Neural cell (in vitro differentiated cells): ENCODE measurements around the gene SPECC1L. TPM values are rescaled to one million over a fixed set of nuclear protein-coding genes. Genes with fewer than 3 reads are reported as not detected.

ENCODE experiments used
- H2AFZ ChIP-seq: fragments of 200-600, 300-800 bp; sonication (generic), shearing (Covaris generic); 2 replicates; pipeline ENCODE4 v1.6.0; 2014; ENCODE audit warnings: low read depth, mild to moderate bottlenecking, antibody characterized with exemption, low read length, moderate library complexity
- H3F3A ChIP-seq: fragments of 200-600 bp; shearing (Covaris generic); 2 replicates; pipeline ENCODE4 v1.6.1; 2016; ENCODE audit warnings: mild to moderate bottlenecking, moderate library complexity, mixed read lengths, antibody characterized with exemption, low read length; ENCODE audit not compliant: insufficient read depth, poor library complexity, severe bottlenecking
- H3K27ac ChIP-seq: fragments of 200-600, 300-800 bp; sonication (generic), shearing (Covaris generic); 2 replicates; pipeline ENCODE4 v1.5.1; 2014; ENCODE audit warnings: mild to moderate bottlenecking, low read length, moderate library complexity
- H3K27me3 ChIP-seq: fragments of 300-800, 200-600 bp; sonication (generic), shearing (Covaris generic); 2 replicates; pipeline ENCODE4 v1.6.0; 2014; ENCODE audit warnings: mild to moderate bottlenecking, low read depth, low read length, moderate library complexity; ENCODE audit not compliant: insufficient read depth
- H3K36me3 ChIP-seq: fragments of 300-800, 200-600 bp; sonication (generic), shearing (Covaris generic); 2 replicates; pipeline ENCODE4 v1.5.1; 2014; ENCODE audit warnings: mild to moderate bottlenecking, antibody characterized with exemption, low read length, moderate library complexity; ENCODE audit not compliant: insufficient read depth
- H3K4me2 ChIP-seq: fragments of 300-800, 200-600 bp; sonication (generic), shearing (Covaris generic); 2 replicates; pipeline ENCODE4 v1.6.0; 2014; ENCODE audit warnings: mild to moderate bottlenecking, low read length
- H3K4me3 ChIP-seq: fragments of 300-800, 200-600 bp; sonication (generic), shearing (Covaris generic); 2 replicates; pipeline ENCODE4 v1.5.1; 2014; ENCODE audit warnings: mild to moderate bottlenecking, low read length, moderate library complexity
- H3K79me2 ChIP-seq: fragments of 200-600 bp; shearing (Covaris generic); replicated peaks from 2 replicates; pipeline ENCODE4 v1.6.0; 2014; ENCODE audit warnings: mild to moderate bottlenecking, low read length, moderate library complexity; ENCODE audit not compliant: insufficient read depth
- H3K9ac ChIP-seq: fragments of 300-800, 200-600 bp; sonication (generic), shearing (Covaris generic); 2 replicates; pipeline ENCODE4 v1.6.1; 2016; ENCODE audit warnings: mild to moderate bottlenecking, low read length, mixed read lengths
- H3K9me2 ChIP-seq: fragments of 200-600 bp; shearing (Covaris generic); 2 replicates; pipeline ENCODE4 v1.6.1; 2016; ENCODE audit warnings: mild to moderate bottlenecking, low read length, mixed read lengths; ENCODE audit not compliant: insufficient read depth
- H3K9me3 ChIP-seq: fragments of 200-600, 300-800 bp; sonication (generic), shearing (Covaris generic); 2 replicates; pipeline ENCODE4 v1.6.1; 2016; ENCODE audit warnings: mild to moderate bottlenecking, mixed run types, low read length, moderate library complexity, mixed read lengths
- H4K20me1 ChIP-seq: fragments of 200-600 bp; shearing (Covaris generic); 2 replicates; pipeline ENCODE4 v1.6.1; 2016; ENCODE audit warnings: mild to moderate bottlenecking, mixed run types; ENCODE audit not compliant: insufficient read depth
- EP300 ChIP-seq: fragments of 450-650 bp; conservative IDR thresholded peaks from 2 replicates; pipeline ENCODE4 v1.6.1; 2014; ENCODE audit warnings: antibody characterized with exemption, mild to moderate bottlenecking, moderate library complexity; ENCODE audit not compliant: poor library complexity, severe bottlenecking
- EZH2 ChIP-seq: fragments of 200-600, 300-800 bp; shearing (Covaris generic), sonication (generic); IDR thresholded peaks from 2 replicates; pipeline ENCODE4 v1.6.1; 2014; ENCODE audit warnings: antibody characterized with exemption, low read length, borderline replicate concordance, mild to moderate bottlenecking; ENCODE audit not compliant: insufficient read depth, poor library complexity, severe bottlenecking
- MXI1 ChIP-seq: fragments of 450-650 bp; conservative IDR thresholded peaks from 2 replicates; pipeline ENCODE4 v1.6.1; 2014; ENCODE audit warnings: antibody characterized with exemption, mild to moderate bottlenecking; ENCODE audit not compliant: poor library complexity, severe bottlenecking
- POLR2AphosphoS5 ChIP-seq: IDR thresholded peaks from 2 replicates; pipeline ENCODE4 v1.6.1; 2012
- RAD21 ChIP-seq: fragments of 450-650 bp; conservative IDR thresholded peaks from 2 replicates; pipeline ENCODE4 v1.6.1; 2014; ENCODE audit warnings: antibody characterized with exemption, mild to moderate bottlenecking, moderate library complexity
- SMC3 ChIP-seq: fragments of 450-650 bp; conservative IDR thresholded peaks from 2 replicates; pipeline ENCODE4 v1.6.1; 2014; ENCODE audit warnings: antibody characterized with exemption, mild to moderate bottlenecking, moderate library complexity; ENCODE audit not compliant: poor library complexity
- TAF1 ChIP-seq: IDR thresholded peaks from 2 replicates; pipeline ENCODE4 v1.6.1; 2012; ENCODE audit warnings: low read depth
- polyA plus RNA-seq: library from polyadenylated mRNA; depleted of rRNA; stranded (reverse); fragments of >200 nt; gene quantifications from 2 replicates; pipeline ENCODE4 v1.2.3, GENCODE V29; 2014
- TF ChIP-seq, protein P1 (sequence below): IDR thresholded peaks from 2 replicates; pipeline ENCODE4 v1.6.1; 2012; ENCODE audit warnings: borderline replicate concordance
- TF ChIP-seq, protein P2 (sequence below): fragments of 450-650 bp; IDR thresholded peaks from 2 replicates; pipeline ENCODE4 v1.5.1; 2014; ENCODE audit warnings: antibody characterized with exemption, mild to moderate bottlenecking, moderate library complexity; ENCODE audit not compliant: poor library complexity, severe bottlenecking

SPECC1L gene
- polyA plus RNA-seq, 1 donor from 2014 or later = 27.1 TPM

DNA sequence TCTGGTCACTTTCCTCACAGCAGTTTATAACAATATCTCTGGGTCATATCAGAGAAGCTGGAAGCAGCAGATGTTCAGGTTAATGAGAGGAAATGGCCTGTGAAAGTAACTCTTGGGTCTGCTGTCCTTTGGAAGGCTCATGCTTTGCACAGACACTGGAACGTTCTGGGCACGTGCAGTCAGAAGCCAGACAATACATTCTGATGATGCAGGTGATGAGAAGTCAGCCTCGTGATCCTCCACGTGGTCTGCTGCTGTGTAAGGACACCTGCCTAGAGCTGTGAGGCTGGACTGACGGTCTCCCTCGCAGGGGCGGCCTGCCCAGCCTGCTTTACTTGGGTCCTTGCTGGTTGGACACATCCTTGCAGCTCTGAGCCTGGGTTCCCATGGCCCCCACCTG, 138.0 kb downstream of the SPECC1L start:
- no peak overlapping the region for H2AFZ ChIP-seq
- H3F3A ChIP-seq = no peaks in the 10 kb centered on the region
- no peaks in the 10 kb centered on the region for H3K27me3 ChIP-seq
- H3K4me3 ChIP-seq = no peak overlapping the region
- no peak overlapping the region for H3K9ac ChIP-seq
- TF ChIP-seq EZH2 (no peak), RAD21 (no peak)
- H3K36me3 ChIP-seq = no peaks in the 10 kb centered on the region
- no peaks in the 10 kb centered on the region for H3K9me3 ChIP-seq
- no peaks in the 10 kb centered on the region for H3K9me2 ChIP-seq
- H4K20me1 ChIP-seq = no peaks in the 10 kb centered on the region
- no peak overlapping the region for H3K27ac ChIP-seq
- H3K79me2 ChIP-seq = no peaks in the 10 kb centered on the region
- H3K4me2 ChIP-seq = no peak overlapping the region

DNA sequence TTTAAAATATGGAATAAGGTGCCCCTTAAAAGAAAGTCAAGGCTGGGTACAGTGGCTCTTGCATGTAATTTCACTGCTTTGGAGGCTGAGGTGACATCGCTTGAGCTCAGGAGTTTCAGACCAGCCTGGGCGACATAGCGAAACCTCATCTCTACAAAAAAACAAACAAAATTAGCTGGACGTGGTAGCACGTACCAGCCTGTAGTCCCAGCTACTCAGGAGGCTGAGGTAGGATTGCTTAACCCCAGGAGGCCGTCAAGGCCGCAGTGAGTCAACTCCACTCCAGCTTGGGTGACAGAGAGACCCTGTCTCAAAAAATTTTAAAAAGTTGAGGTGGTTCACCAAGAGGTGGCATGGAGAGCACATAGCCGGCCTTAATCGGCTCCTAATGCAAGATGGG, 139.1 kb downstream of the SPECC1L start:
- Histone ChIP-seq H4K20me1 (no peaks in the 10 kb centered on the region), H3K9me2 (no peaks in the 10 kb centered on the region), H3K79me2 (no peaks in the 10 kb centered on the region), H3K36me3 (no peaks in the 10 kb centered on the region), H3K9me3 (no peaks in the 10 kb centered on the region), H3K27ac (no peak overlapping the region), H3K27me3 (no peaks in the 10 kb centered on the region), H3K4me3 (no peak overlapping the region), H3K4me2 (no peak overlapping the region), H2AFZ (no peak overlapping the region), H3F3A (no peaks in the 10 kb centered on the region), H3K9ac (no peak overlapping the region)
- no peak for TF ChIP-seq EZH2
- no peak for TF ChIP-seq TAF1
- no peak for TF ChIP-seq EP300
- TF ChIP-seq, protein P1, sequence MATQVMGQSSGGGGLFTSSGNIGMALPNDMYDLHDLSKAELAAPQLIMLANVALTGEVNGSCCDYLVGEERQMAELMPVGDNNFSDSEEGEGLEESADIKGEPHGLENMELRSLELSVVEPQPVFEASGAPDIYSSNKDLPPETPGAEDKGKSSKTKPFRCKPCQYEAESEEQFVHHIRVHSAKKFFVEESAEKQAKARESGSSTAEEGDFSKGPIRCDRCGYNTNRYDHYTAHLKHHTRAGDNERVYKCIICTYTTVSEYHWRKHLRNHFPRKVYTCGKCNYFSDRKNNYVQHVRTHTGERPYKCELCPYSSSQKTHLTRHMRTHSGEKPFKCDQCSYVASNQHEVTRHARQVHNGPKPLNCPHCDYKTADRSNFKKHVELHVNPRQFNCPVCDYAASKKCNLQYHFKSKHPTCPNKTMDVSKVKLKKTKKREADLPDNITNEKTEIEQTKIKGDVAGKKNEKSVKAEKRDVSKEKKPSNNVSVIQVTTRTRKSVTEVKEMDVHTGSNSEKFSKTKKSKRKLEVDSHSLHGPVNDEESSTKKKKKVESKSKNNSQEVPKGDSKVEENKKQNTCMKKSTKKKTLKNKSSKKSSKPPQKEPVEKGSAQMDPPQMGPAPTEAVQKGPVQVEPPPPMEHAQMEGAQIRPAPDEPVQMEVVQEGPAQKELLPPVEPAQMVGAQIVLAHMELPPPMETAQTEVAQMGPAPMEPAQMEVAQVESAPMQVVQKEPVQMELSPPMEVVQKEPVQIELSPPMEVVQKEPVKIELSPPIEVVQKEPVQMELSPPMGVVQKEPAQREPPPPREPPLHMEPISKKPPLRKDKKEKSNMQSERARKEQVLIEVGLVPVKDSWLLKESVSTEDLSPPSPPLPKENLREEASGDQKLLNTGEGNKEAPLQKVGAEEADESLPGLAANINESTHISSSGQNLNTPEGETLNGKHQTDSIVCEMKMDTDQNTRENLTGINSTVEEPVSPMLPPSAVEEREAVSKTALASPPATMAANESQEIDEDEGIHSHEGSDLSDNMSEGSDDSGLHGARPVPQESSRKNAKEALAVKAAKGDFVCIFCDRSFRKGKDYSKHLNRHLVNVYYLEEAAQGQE = no peak
- TF ChIP-seq, protein P2, sequence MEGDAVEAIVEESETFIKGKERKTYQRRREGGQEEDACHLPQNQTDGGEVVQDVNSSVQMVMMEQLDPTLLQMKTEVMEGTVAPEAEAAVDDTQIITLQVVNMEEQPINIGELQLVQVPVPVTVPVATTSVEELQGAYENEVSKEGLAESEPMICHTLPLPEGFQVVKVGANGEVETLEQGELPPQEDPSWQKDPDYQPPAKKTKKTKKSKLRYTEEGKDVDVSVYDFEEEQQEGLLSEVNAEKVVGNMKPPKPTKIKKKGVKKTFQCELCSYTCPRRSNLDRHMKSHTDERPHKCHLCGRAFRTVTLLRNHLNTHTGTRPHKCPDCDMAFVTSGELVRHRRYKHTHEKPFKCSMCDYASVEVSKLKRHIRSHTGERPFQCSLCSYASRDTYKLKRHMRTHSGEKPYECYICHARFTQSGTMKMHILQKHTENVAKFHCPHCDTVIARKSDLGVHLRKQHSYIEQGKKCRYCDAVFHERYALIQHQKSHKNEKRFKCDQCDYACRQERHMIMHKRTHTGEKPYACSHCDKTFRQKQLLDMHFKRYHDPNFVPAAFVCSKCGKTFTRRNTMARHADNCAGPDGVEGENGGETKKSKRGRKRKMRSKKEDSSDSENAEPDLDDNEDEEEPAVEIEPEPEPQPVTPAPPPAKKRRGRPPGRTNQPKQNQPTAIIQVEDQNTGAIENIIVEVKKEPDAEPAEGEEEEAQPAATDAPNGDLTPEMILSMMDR = no peak
- TF ChIP-seq RAD21 = no peak
- no peak for TF ChIP-seq MXI1
- TF ChIP-seq POLR2AphosphoS5 = no peak
- TF ChIP-seq SMC3 = no peak

DNA sequence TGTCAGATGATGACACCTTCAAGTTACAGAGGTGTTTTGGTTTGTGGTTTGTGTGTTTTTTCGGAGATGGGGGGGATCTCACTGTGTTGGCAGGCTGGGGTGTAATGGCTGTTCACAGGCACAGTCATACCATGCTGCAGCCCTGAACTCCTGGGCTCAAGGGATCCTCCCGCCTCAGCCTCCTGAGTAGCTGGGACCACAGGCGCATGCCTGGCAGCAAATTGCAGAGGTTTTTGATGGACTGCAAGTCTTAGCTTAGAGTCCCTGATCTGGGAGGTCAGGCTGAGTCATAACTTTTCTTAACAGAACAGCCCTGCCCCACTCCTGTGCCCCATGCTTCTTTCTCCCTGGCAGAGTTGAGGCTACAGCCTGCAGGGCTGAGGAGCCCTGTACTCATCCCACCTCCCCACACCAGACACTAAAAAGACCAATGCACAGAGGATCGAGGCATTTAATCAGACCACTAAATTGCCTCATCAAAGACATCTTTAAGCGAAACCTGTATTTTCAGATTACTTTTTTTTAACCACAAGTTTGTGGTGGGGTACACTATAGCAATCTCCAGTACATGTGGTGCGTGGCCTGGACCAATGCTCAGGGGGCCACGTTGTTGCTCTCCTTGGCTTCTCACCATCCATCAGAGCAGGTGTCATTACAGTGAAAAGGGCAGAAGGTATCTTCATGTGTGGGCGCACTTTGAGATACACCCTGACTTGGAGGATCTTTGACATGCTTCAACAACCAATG, 139.7 kb downstream of the SPECC1L start:
- Histone ChIP-seq H3K4me3 (no peak overlapping the region), H3K9me2 (no peaks in the 10 kb centered on the region), H4K20me1 (no peaks in the 10 kb centered on the region), H3K9me3 (no peaks in the 10 kb centered on the region), H3K9ac (no peak overlapping the region), H3K27ac (no peak overlapping the region), H3K79me2 (no peaks in the 10 kb centered on the region), H2AFZ (no peak overlapping the region), H3K27me3 (no peaks in the 10 kb centered on the region), H3F3A (no peaks in the 10 kb centered on the region), H3K36me3 (no peaks in the 10 kb centered on the region), H3K4me2 (no peak overlapping the region)
- no peak for TF ChIP-seq MXI1
- no peak for TF ChIP-seq POLR2AphosphoS5
- TF ChIP-seq EP300 = no peak
- TF ChIP-seq RAD21 = no peak
- no peak for TF ChIP-seq TAF1
- TF ChIP-seq, protein P2 = no peak
- TF ChIP-seq EZH2 = no peak
- TF ChIP-seq, protein P1 = no peak
- no peak for TF ChIP-seq SMC3
